ENCODE results near the gene DYNC2H1. TPM values are rescaled to one million over a fixed set of nuclear protein-coding genes. Genes with fewer than 3 reads are reported as not detected.

The DYNC2H1 gene
- total RNA-seq, 1 experiment from 2014 or later = 28.9 TPM

- H3K9me3 ChIP-seq (ENCODE audit: low read length) = no peaks in the 10 kb centered on the region
- no peak for DNase-seq
- peak overlapping the region; percentile 30 for H3K4me2 ChIP-seq (ENCODE audit: low read length)
- H2AFZ ChIP-seq (ENCODE audit: low read length) = no peak overlapping the region; the same call in 1 of the 2 replicates
- peaks cover 85% of the 10 kb centered on the region for H3K4me1 ChIP-seq (ENCODE audit: insufficient read depth, low read length)
- ChIA-PET POLR2A (ENCODE audit: unreplicated experiment) (interaction anchor here (0.6 kb wide), 1 partner anchor 19 kb away, joined by 3 read pairs; no protein-coding TSS in a partner anchor), CTCF (interaction anchor here (0.6 kb wide), 1 partner anchor 42 kb away, joined by 5 read pairs; no protein-coding TSS in a partner anchor)
- no TSS peak for BruUV-seq (replicated peaks)
- H3K9me2 ChIP-seq (replicated peaks; ENCODE audit: low read length) = no peaks in the 10 kb centered on the region
- no peak overlapping the region for H3K9ac ChIP-seq (ENCODE audit: low read length)
- no peak overlapping the region for H3K4me3 ChIP-seq (ENCODE audit: low read length)
- H3K27me3 ChIP-seq (ENCODE audit: low read length) = no peaks in the 10 kb centered on the region
- no peak for TF ChIP-seq CTCF (conservative IDR thresholded peaks at IDR 0.05; ENCODE audit: low read depth, low read length)
- TF ChIP-seq EZH2phosphoT487 (IDR thresholded peaks at IDR 0.05; ENCODE audit: borderline replicate concordance, low read length) = no peak
- no peak for TF ChIP-seq EZH2 (IDR thresholded peaks at IDR 0.05; ENCODE audit: low read length, unreplicated experiment)
- no peaks in the 10 kb centered on the region for H3K79me2 ChIP-seq (ENCODE audit: low read length)
- H3K36me3 ChIP-seq (ENCODE audit: low read depth, low read length) = no peaks in the 10 kb centered on the region
- no peak overlapping the region for H3K27ac ChIP-seq (ENCODE audit: low read length)
- intact Hi-C loops (cut with micrococcal nuclease) = no loop called here
- H4K20me1 ChIP-seq (ENCODE audit: low read length) = no peaks in the 10 kb centered on the region
- H3F3A ChIP-seq (ENCODE audit: low read length, unreplicated experiment) = peaks cover 9% of the 10 kb centered on the region
- ATAC-seq = no peak
These were observed 419.4 kb downstream of the DYNC2H1 start for GRCh38 chr11:103528596-103528995.

GRCh38 chr11:103529181-103529684 lies 420.0 kb downstream of the DYNC2H1 start:
- Histone ChIP-seq H3K36me3 (ENCODE audit: low read depth, low read length) (no peaks in the 10 kb centered on the region), H3F3A (ENCODE audit: low read length, unreplicated experiment) (peaks cover 9% of the 10 kb centered on the region), H3K4me2 (ENCODE audit: low read length) (peak overlapping the region; percentile 30), H3K9me3 (ENCODE audit: low read length) (no peaks in the 10 kb centered on the region), H3K27ac (ENCODE audit: low read length) (peak overlapping the region; percentile 14), H4K20me1 (ENCODE audit: low read length) (no peaks in the 10 kb centered on the region), H2AFZ (ENCODE audit: low read length) (peak overlapping the region; percentile 27), H3K4me3 (ENCODE audit: low read length) (no peak overlapping the region), H3K27me3 (ENCODE audit: low read length) (no peaks in the 10 kb centered on the region), H3K9ac (ENCODE audit: low read length) (no peak overlapping the region), H3K79me2 (ENCODE audit: low read length) (no peaks in the 10 kb centered on the region), H3K4me1 (ENCODE audit: insufficient read depth, low read length) (peaks cover 79% of the 10 kb centered on the region), H3K9me2 (replicated peaks; ENCODE audit: low read length) (no peaks in the 10 kb centered on the region)
- TF ChIP-seq CTCF (conservative IDR thresholded peaks at IDR 0.05; ENCODE audit: low read depth, low read length) (no peak), EZH2 (IDR thresholded peaks at IDR 0.05; ENCODE audit: low read length, unreplicated experiment) (no peak)
- ChIA-PET POLR2A (ENCODE audit: unreplicated experiment) (interaction anchor here (0.6 kb wide), 2 partner anchors 18 to 1042 kb away, joined by 3 to 4 read pairs; no protein-coding TSS in a partner anchor), CTCF (interaction anchor here (0.6 kb wide), 1 partner anchor 43 kb away, joined by 5 read pairs; no protein-coding TSS in a partner anchor)
- ATAC-seq (peak; percentile 57), DNase-seq (peak; percentile 96)
- no TSS peak for BruUV-seq (replicated peaks)
- intact Hi-C loops (cut with micrococcal nuclease) = loop anchor here (1.0 kb wide), 1 partner anchor 43 kb away; no protein-coding TSS in a partner anchor

Other genes with a start within 250 kb of the DYNC2H1 start
- not detected in 2 replicates for gene MMP12, start 234.4 kb upstream of the DYNC2H1 start, total RNA-seq (2014; rRNA removed)
- 2.4 and 2.6 TPM in 2 replicates for gene MMP13, start 153.7 kb upstream of the DYNC2H1 start, total RNA-seq (2014; rRNA removed)
- 206 and 275 TPM in 2 replicates for gene DCUN1D5, start 17.3 kb upstream of the DYNC2H1 start, total RNA-seq (2014; rRNA removed)

Data from PC-3 (cell line).